HepG2 (cell line): ENCODE data around the gene TTC17.

Source experiments
- ATF3 ChIP-seq: sonication (generic); formaldehyde crosslinking; IDR thresholded peaks from 2 replicates; pipeline ENCODE4 v1.4.0; 2020; ENCODE audit warnings: missing genetic modification reagents
- MAX ChIP-seq: IDR thresholded peaks from 2 replicates; pipeline ENCODE4 v1.6.1; 2012; ENCODE audit warnings: inconsistent platforms
- POLR2A ChIP-seq, 2 experiments: IDR thresholded peaks; 2 replicates each; pipeline ENCODE4 v1.6.1; 2011; ENCODE audit warnings: low read depth in 2 of 2, low read length in 2 of 2, mild to moderate bottlenecking in 1 of 2, moderate library complexity in 1 of 2; ENCODE audit not compliant: insufficient read depth in 1 of 2

- no peak for TF ChIP-seq MAX
- no peak for TF ChIP-seq POLR2A (IDR thresholded peaks at IDR 0.05; ENCODE audit: insufficient read depth in 1 of 2, low read depth in 2 of 2, low read length in 2 of 2)
- no peak for TF ChIP-seq ATF3 (CRISPR knock-in tag)
Measured at GRCh38 chr11:43328482-43328881, 30.2 kb upstream of the TTC17 start.
